DMS53 (cell line): ENCODE data around the gene RBBP8NL.
A peak's percentile ranks its signal among the peaks of the same experiment; 100 is the strongest.
"Not testable (repeated sequence)": the region's sequence is repeated elsewhere in the genome, so short reads cannot be mapped to it uniquely, and the experiment has no call there.

Experiments
- DNase-seq: peaks from one replicate; lab custom pipeline; 2025; lab: John Stamatoyannopoulos, UW

RBBP8NL gene

GRCh38 chr20:62376112-62377063 is 51.0 kb downstream of the RBBP8NL start:
- DNase-seq, result peak; percentile 44

- DNase-seq, result peak; percentile 74
Observed at GRCh38 chr20:62374331-62375152, 52.8 kb downstream of the RBBP8NL start.

GRCh38 chr20:62373631-62374179 is 53.6 kb downstream of the RBBP8NL start:
- DNase-seq, result not testable (repeated sequence)

- DNase-seq, result no peak
Observed at GRCh38 chr20:62372042-62372993, 55.0 kb downstream of the RBBP8NL start.

GRCh38 chr20:62371588-62372041 is 55.7 kb downstream of the RBBP8NL start:
- DNase-seq, result no peak

- no peak for DNase-seq
Observed at GRCh38 chr20:62370807-62371587, 56.3 kb downstream of the RBBP8NL start.

GRCh38 chr20:62370115-62370806 is 57.1 kb downstream of the RBBP8NL start:
- peak; percentile 32 for DNase-seq

GRCh38 chr20:62369815-62370114 is 57.6 kb downstream of the RBBP8NL start:
- no peak for DNase-seq

- peak; percentile 74 for DNase-seq
Observed at GRCh38 chr20:62368976-62369814, 58.1 kb downstream of the RBBP8NL start.

- peak; percentile 82 for DNase-seq
Observed at GRCh38 chr20:62368392-62368975, 58.9 kb downstream of the RBBP8NL start.

GRCh38 chr20:62367633-62368391 is 59.5 kb downstream of the RBBP8NL start:
- peak; percentile 92 for DNase-seq

GRCh38 chr20:62367136-62367632 is 60.2 kb downstream of the RBBP8NL start, which contains the start of gene LAMA5:
TSS of gene LAMA5 (minus strand) at chr20:62367312. CDS start at chr20:62367245, 67 bp downstream.
- peak; percentile 86 for DNase-seq

GRCh38 chr20:62366370-62367135 is 60.8 kb downstream of the RBBP8NL start:
- peak; percentile 64 for DNase-seq

- peak; percentile 53 for DNase-seq
Observed at GRCh38 chr20:62365814-62366369, 61.4 kb downstream of the RBBP8NL start.

- no peak for DNase-seq
Observed at GRCh38 chr20:62364911-62365736, 62.2 kb downstream of the RBBP8NL start.
